ENCODE results near the gene TNFAIP8L1.

Gene TNFAIP8L1

GRCh38 chr19:4693078-4693350 is 53.7 kb downstream of the TNFAIP8L1 start:
- DNase-seq (ENCODE audit: low read depth, low spot score) = no peak
- ChIA-PET POLR2A (no interaction called here), CTCF (interaction anchor here (0.8 to 2.3 kb wide), 2 partner anchors 14 to 15 kb away, joined by 3 to 8 read pairs; no protein-coding TSS in a partner anchor)
- H3K4me3 ChIP-seq (ENCODE audit: low read depth, low read length) = no peak overlapping the region
- TF ChIP-seq CTCF (IDR thresholded peaks at IDR 0.05; ENCODE audit: insufficient read depth, low read length, missing control alignments) = no peak

- no peak for DNase-seq (ENCODE audit: low read depth, low spot score)
- POLR2A ChIA-PET = no interaction called here
- TF ChIP-seq CTCF (IDR thresholded peaks at IDR 0.05; ENCODE audit: insufficient read depth, low read length, missing control alignments) = no peak
- H3K4me3 ChIP-seq (ENCODE audit: low read depth, low read length) = no peak overlapping the region
- CTCF ChIA-PET = interaction anchor here (2.3 kb wide), 1 partner anchor 16 kb away, joined by 8 read pairs; no protein-coding TSS in a partner anchor
Observed at GRCh38 chr19:4693471-4694121, 54.3 kb downstream of the TNFAIP8L1 start.

DNA sequence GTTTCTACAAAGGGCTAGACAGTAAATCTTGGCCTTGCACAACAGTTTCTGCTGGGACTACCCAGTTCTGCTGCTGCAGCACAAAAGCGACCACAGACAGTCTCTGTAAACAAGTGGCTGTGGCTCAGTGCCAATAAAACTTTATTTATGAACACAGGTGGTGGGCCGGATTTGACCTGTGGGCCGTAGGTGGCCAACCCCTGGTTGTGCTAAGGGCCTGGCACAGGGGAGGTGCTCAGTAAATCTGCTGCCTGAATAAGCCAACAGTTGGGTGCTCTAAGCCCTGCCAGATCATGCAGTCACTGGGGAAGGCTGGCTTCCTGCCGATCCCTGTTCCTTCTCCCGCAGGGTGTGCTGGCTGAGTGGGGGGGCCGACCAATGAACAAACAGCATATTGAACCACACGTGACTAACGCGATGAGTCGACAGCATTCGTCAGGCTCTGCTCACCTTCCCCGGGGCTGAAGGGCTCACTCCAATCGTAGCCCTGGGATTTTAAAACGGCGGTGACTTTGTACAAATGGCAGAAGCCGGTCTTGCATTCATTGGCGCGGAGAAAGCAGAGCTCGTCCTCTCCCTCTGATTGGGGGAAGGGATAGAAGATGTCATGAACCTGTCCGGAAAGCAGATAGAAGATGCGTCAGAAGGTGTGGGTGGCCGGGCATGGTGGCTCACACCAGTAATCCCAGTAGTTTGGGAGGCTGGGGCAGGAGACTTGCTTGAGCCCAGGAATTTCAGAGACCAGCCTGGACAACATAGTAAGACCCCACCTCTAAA is 55.1 kb downstream of the TNFAIP8L1 start:
- no peak overlapping the region for H3K4me3 ChIP-seq (ENCODE audit: low read depth, low read length)
- ChIA-PET POLR2A (no interaction called here), CTCF (interaction anchor here (1.0 to 1.2 kb wide), 3 partner anchors 17 to 96 kb away, joined by 3 to 5 read pairs (median 5); no protein-coding TSS in a partner anchor)
- peak; percentile 60 for DNase-seq (ENCODE audit: low read depth, low spot score)
- no peak for TF ChIP-seq CTCF (IDR thresholded peaks at IDR 0.05; ENCODE audit: insufficient read depth, low read length, missing control alignments)

DNA sequence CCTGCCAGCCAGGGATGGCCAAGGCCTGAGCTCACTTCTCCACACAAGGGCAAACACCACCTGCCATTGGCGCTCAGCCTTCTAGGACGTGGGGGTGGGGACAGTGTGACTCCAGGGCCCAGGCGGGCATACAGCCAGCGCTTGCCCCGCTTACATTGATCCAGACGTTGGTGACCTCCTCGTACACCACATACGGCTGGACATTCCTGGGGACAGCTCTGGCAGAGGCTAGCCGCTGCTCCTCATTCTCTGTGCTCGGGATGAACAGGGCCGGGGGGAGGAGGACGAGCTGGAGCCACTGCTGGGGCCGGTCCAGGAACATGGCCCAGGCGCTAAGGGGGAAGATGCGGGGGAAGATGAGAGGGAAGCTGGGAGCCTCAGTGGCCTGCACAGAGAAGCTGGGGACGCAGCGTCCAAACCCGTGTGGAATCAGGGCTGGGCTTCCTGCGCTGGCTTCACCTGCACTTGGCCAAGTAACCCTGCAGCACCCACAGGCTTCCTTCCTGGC is 56.0 kb downstream of the TNFAIP8L1 start:
- CTCF ChIA-PET = interaction anchor here (1.0 to 1.2 kb wide), 3 partner anchors 18 to 95 kb away, joined by 3 to 5 read pairs (median 5); no protein-coding TSS in a partner anchor
- TF ChIP-seq CTCF (IDR thresholded peaks at IDR 0.05; ENCODE audit: insufficient read depth, low read length, missing control alignments) = no peak
- no peak overlapping the region for H3K4me3 ChIP-seq (ENCODE audit: low read depth, low read length)
- POLR2A ChIA-PET = no interaction called here
- no peak for DNase-seq (ENCODE audit: low read depth, low spot score)

- H3K4me3 ChIP-seq (ENCODE audit: low read depth, low read length) = no peak overlapping the region
- ChIA-PET CTCF (no interaction called here), POLR2A (no interaction called here)
- no peak for TF ChIP-seq CTCF (IDR thresholded peaks at IDR 0.05; ENCODE audit: insufficient read depth, low read length, missing control alignments)
- DNase-seq (ENCODE audit: low read depth, low spot score) = no peak
Observed at GRCh38 chr19:4697304-4697703, 58.0 kb downstream of the TNFAIP8L1 start.

Measured in AG04449 (cell line).